Lung microvascular endothelial cell (primary cell): ENCODE data around the gene KRT83. TPM values are rescaled to one million over a fixed set of nuclear protein-coding genes. Genes with fewer than 3 reads are reported as not detected.
A peak's percentile ranks its signal among the peaks of the same experiment; 100 is the strongest.
"Not testable (repeated sequence)": the region's sequence is repeated elsewhere in the genome, so short reads cannot be mapped to it uniquely, and the experiment has no call there.

Source experiments
- DNase-seq, 2 donors: peaks; one replicate each; pipeline versions ENCODE4 v3.0.0 to v3.0.0-alpha.2; 2010; ENCODE audit warnings: low read depth in 2 of 2
- total RNA-seq: library from RNA; depleted of rRNA; stranded (reverse); fragments of >200 nt; gene quantifications from 2 replicates; pipeline ENCODE4 v1.2.1, GENCODE V29; 2014

Gene KRT83
- total RNA-seq, 1 donor from 2014 or later, result not detected

GRCh38 chr12:52287816-52288805 is 33.1 kb downstream of the KRT83 start:
- not testable (repeated sequence) for DNase-seq

- DNase-seq, result not testable (repeated sequence)
Measured at GRCh38 chr12:52286857-52287785, 34.1 kb downstream of the KRT83 start.

- DNase-seq, result no peak
Measured at GRCh38 chr12:52285851-52286530, 35.2 kb downstream of the KRT83 start.

GRCh38 chr12:52285172-52285745 is 35.9 kb downstream of the KRT83 start:
- DNase-seq, result no peak

- DNase-seq, result no peak
Measured at GRCh38 chr12:52284562-52285171, 36.5 kb downstream of the KRT83 start.

- peak; percentile 31 to 82 for DNase-seq
Measured at GRCh38 chr12:52280796-52281560, 40.2 kb downstream of the KRT83 start.

GRCh38 chr12:52280319-52280795 is 40.8 kb downstream of the KRT83 start:
- DNase-seq, result peak; percentile 29 to 73

GRCh38 chr12:52279422-52280318 is 41.5 kb downstream of the KRT83 start:
- DNase-seq, result no peak

GRCh38 chr12:52278575-52279421 is 42.4 kb downstream of the KRT83 start:
- DNase-seq, result peak; percentile 72 to 74

GRCh38 chr12:52277486-52278245 is 43.5 kb downstream of the KRT83 start:
- DNase-seq, result no peak

- DNase-seq, result no peak
Measured at GRCh38 chr12:52275686-52276085, 45.5 kb downstream of the KRT83 start.

- no peak for DNase-seq
Measured at GRCh38 chr12:52274521-52275120, 46.6 kb downstream of the KRT83 start, which contains the start of gene KRT86. TSS of gene KRT86 (plus strand) at chr12:52274645. CDS start at chr12:52301917, 27,272 bp downstream.

GRCh38 chr12:52271158-52271557 is 50.0 kb downstream of the KRT83 start:
- no peak for DNase-seq

- no peak for DNase-seq
Measured at GRCh38 chr12:52270541-52271070, 50.6 kb downstream of the KRT83 start.

- DNase-seq, result no peak
Measured at GRCh38 chr12:52268212-52268611, 53.0 kb downstream of the KRT83 start.

GRCh38 chr12:52267699-52268098 is 53.5 kb downstream of the KRT83 start:
- DNase-seq, result no peak
